ENCODE measurements around the gene CADM2.

GRCh38 chr3:84961011-84961410 lies 2.2 kb downstream of the CADM2 start:
- TF ChIP-seq CTCF (IDR thresholded peaks at IDR 0.05; ENCODE audit: low read depth, low read length, poor library complexity, severe bottlenecking), result no peak
- TF ChIP-seq EZH2phosphoT487 (IDR thresholded peaks at IDR 0.05; ENCODE audit: borderline replicate concordance, low read length), result no peak

Measured in DOHH2 (cell line).